Astrocyte of the cerebellum (primary cell): ENCODE measurements around the gene MAP2K6.

Experiments used
- DNase-seq: peaks from one replicate; pipeline ENCODE4 v3.0.0-alpha.2; 2011; ENCODE audit warnings: low read depth
- H3K4me3 ChIP-seq: 2 replicates; pipeline ENCODE4 v1.5.1; 2011; ENCODE audit warnings: mild to moderate bottlenecking, low read depth, low read length, moderate library complexity
- CTCF ChIP-seq: IDR thresholded peaks from 2 replicates; pipeline ENCODE4 v1.5.1; 2012; ENCODE audit warnings: low read length, low read depth, moderate library complexity, mild to moderate bottlenecking; ENCODE audit errors: missing control alignments
- in situ Hi-C: cut with HindIII; loops from 2 replicates; pipeline ENCODE4 v1.10.0; 2017; ENCODE audit warnings: low sequenced_read_pairs

The MAP2K6 gene

DNA sequence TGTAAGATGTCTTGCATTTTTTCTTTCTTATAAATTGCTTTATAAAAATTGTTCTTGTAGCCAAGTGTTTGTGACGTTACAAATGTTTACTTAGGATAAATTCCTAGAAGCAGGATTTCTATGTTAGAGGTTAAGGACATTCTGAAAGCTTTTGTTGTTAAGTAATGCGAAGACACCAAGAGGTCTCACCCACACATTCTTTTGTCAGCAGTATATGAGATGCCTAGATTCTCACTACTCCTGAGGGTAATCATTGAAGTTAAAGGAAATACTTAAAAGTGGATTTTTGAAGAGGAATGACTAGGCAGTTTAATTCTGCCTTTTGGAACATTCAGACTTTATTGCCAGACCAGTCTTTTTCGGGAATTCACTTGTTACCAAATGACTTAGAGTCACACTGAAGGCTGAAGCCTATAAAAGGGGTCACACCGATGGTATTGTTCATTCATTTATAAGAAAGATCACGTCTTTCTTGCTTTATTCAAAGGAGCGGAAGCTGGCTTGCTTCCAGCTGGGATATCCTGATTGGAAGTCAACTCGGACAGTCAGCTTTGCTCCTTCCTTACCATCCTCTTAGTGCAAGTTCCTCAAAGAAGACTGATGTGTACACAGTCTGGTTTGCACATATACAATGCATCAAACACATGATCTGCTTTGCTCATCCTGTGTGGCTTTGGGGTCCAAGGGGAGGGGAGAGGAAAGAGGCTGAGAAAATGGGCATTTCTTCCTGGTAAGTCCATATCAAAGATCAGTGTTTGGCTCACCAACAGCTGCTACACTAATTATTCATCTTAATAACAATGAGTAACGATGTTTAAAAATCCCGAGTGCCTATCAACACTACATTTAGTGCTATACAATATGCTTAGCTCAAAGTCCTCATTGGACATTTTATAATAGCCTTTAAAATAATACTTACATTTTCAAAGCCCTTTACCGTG lies 160.0 kb downstream of the MAP2K6 start:
- in situ Hi-C loops: loop anchor here (25.0 kb wide), 1 partner anchor 563 kb away; no protein-coding TSS in a partner anchor
- no peak for TF ChIP-seq CTCF
- H3K4me3 ChIP-seq: no peak overlapping the region
- peak; percentile 70 for DNase-seq

DNA sequence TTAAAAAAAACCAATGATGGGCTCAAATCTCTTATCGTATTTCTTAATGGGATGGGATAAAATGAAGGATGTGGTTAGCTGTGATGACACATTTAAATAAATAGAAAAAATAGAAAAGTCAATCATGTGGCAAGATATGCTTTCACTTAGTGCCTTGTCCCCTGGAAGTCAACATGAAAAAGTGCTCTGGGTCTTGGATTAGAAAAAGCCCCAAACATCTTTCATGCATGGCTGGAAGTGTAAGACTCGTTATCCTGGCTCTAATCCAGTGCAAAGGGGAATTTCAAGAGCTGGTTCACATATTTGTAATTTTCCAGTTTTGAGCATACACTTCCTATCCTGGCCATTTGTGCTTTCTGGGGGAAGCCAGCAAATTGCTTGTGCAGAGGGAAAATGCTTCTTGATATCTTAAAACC lies 160.9 kb downstream of the MAP2K6 start:
- H3K4me3 ChIP-seq: no peak overlapping the region
- DNase-seq: peak; percentile 98
- in situ Hi-C loops: loop anchor here (25.0 kb wide), 1 partner anchor 562 kb away; no protein-coding TSS in a partner anchor
- no peak for TF ChIP-seq CTCF

DNA sequence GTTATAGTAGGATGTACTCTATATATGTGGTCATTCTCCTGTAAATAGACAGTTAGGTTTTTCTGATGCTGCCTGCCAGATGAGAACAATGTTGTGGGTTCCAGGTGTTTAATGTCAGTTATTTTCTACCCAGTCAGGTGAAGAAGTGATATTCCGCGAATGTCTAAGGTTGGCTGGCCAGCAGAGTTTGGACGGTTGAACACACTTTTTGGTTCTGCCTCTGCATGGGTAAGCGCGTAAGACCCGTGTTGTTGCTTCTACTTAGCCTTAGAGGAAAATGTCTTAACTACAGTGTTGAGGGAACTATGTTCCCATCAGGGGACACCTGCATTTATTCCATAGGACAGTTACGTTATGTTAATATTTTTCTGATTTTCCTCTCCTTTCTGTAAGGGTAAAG lies 162.6 kb downstream of the MAP2K6 start:
- DNase-seq: no peak
- TF ChIP-seq CTCF: no peak
- no peak overlapping the region for H3K4me3 ChIP-seq
- in situ Hi-C loops: loop anchor here (25.0 kb wide), 1 partner anchor 560 kb away; no protein-coding TSS in a partner anchor

- no peak for DNase-seq
- TF ChIP-seq CTCF: no peak
- H3K4me3 ChIP-seq: no peak overlapping the region
- in situ Hi-C loops: loop anchor here (25.0 kb wide), 1 partner anchor 559 kb away; no protein-coding TSS in a partner anchor
Observed at GRCh38 chr17:69578385-69578936, 164.0 kb downstream of the MAP2K6 start.

DNA sequence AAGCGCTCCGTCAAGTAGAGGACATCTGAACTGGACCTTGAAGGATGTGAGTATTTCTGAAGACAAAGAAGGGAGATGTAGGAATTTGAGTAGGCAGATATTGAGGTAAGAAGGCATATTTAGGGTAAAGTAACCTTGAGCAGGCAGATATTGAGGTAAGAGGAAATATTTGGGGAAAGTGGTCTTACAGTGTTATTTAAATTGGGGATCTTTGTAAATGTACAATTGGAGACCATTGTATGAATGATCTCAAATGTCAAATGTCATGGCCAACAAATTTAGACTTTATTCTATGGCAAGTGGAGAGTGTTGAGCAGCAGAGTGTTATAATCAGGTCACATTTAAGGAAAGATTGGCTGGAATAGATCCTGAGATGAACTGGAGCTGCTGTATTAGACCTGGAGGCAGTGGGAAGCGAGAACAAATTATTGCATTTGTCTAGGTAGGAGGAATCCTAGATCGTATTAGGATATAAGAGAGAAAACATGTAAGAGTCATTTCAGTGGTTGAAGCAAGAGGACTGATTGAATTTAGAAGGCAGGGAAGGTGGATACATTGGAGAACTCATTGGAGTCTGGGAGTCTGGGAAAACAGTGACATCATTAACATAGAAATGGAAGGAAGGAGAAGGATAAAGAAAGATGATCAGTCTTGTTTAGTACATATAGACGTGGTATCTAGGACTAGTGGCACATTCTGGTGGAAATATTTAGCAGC lies 165.6 kb downstream of the MAP2K6 start:
- TF ChIP-seq CTCF: no peak
- DNase-seq: no peak
- in situ Hi-C loops: loop anchor here (25.0 kb wide), 1 partner anchor 557 kb away; no protein-coding TSS in a partner anchor
- H3K4me3 ChIP-seq: no peak overlapping the region

DNA sequence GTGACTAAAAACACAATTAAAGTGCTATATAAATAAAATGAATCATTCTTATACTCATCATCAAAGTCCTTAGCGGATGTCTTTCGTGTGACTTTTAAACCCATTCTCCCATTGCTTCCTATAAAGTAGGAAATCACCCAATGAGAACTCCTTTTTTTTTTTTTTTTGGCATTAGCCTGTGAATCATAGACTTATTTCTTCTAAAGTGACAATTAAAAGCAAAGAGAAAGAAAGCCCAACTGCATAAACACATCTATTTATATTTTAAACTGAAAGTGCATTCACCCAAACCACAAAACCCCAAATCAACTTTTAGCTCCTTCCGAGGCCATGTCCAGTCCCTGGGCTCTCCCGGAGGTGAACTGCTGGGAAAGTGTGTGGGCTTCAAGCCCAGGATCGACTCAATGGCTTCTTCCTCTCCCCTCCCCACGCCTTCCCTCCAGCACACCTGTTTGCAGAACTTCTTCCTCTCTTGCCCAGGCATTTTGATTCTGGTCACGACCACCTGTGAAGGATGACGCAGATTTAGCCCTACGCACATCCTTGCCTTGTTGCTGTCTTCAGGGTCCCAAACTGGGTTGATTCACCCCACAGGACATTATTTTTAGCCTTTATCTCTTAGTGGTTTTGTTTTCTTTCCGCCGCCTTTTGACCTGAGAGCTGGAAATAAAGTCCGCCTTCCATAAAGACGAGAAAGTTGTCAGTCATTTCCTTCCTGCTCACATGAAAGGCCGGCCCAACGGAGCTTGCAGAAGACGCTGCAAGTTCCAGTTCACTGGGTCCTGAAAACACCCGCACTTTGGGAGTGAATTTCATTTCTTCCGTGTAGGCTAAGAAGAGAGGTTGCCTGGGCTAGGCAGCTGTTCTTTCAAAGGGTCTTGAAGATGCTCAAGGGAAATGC lies 166.8 kb downstream of the MAP2K6 start:
- in situ Hi-C loops: loop anchor here (25.0 kb wide), 1 partner anchor 556 kb away; no protein-coding TSS in a partner anchor
- H3K4me3 ChIP-seq: no peak overlapping the region
- peak; percentile 58 for DNase-seq
- no peak for TF ChIP-seq CTCF
